Progenitor cell of endocrine pancreas (in vitro differentiated cells): Measurements from ENCODE around the gene FAM83B. TPM values are rescaled to one million over a fixed set of nuclear protein-coding genes. Genes with fewer than 3 reads are reported as not detected.
"Not testable (repeated sequence)": the region's sequence is repeated elsewhere in the genome, so short reads cannot be mapped to it uniquely, and the experiment has no call there.

Experiments
- DNase-seq: peaks from one replicate; pipeline ENCODE4 v3.0.0; 2021; ENCODE audit warnings: low spot score; ENCODE audit not compliant: unreplicated experiment
- H3K27ac Mint-ChIP-seq: 2 replicates; pipeline ENCODE4 v1.8.0; 2021; ENCODE audit warnings: mild to moderate bottlenecking, moderate library complexity, mixed read lengths
- H3K27me3 Mint-ChIP-seq: 2 replicates; pipeline ENCODE4 v1.8.0; 2021; ENCODE audit warnings: mixed read lengths
- H3K36me3 Mint-ChIP-seq: 2 replicates; pipeline ENCODE4 v1.8.0; 2022; ENCODE audit warnings: mixed read lengths; ENCODE audit not compliant: insufficient read depth
- H3K4me1 Mint-ChIP-seq: 2 replicates; pipeline ENCODE4 v1.8.0; 2021; ENCODE audit warnings: low read depth, mixed read lengths
- H3K4me3 Mint-ChIP-seq: 2 replicates; pipeline ENCODE4 v1.8.0; 2021; ENCODE audit warnings: low read depth, mild to moderate bottlenecking, moderate library complexity, mixed read lengths
- H3K9me3 Mint-ChIP-seq: 2 replicates; pipeline ENCODE4 v1.8.0; 2021; ENCODE audit warnings: low read depth, mixed read lengths
- CTCF ChIP-seq: fragments of 200-600 bp; sonication (generic); IDR thresholded peaks from one replicate; pipeline ENCODE4 v1.5.0; 2021; ENCODE audit warnings: antibody characterized with exemption, mild to moderate bottlenecking; ENCODE audit not compliant: unreplicated experiment
- total RNA-seq: library from RNA; stranded (reverse); gene quantifications from 2 replicates; pipeline ENCODE4 v1.2.1, GENCODE V29; 2021

Gene FAM83B
- total RNA-seq, 1 donor from 2014 or later: 17.4 TPM

- Mint-ChIP-seq H3K4me1 (peaks cover 5% of the 10 kb centered on the region), H3K4me3 (no peak overlapping the region), H3K9me3 (peaks cover 24% of the 10 kb centered on the region), H3K27me3 (no peaks in the 10 kb centered on the region), H3K27ac (no peak overlapping the region), H3K36me3 (peaks cover 31% of the 10 kb centered on the region)
- no peak for DNase-seq
- TF ChIP-seq CTCF: no peak
Observed at GRCh38 chr6:54935739-54936138, 89.2 kb downstream of the FAM83B start.

- no peak for TF ChIP-seq CTCF
Observed at GRCh38 chr6:54937371-54937770, 90.8 kb downstream of the FAM83B start.

GRCh38 chr6:54957698-54958097 is 111.1 kb downstream of the FAM83B start:
- Mint-ChIP-seq H3K36me3 (no peaks in the 10 kb centered on the region), H3K27me3 (no peaks in the 10 kb centered on the region), H3K9me3 (no peaks in the 10 kb centered on the region), H3K4me1 (no peaks in the 10 kb centered on the region), H3K4me3 (no peak overlapping the region), H3K27ac (no peak overlapping the region)
- no peak for DNase-seq
- TF ChIP-seq CTCF: no peak

More at GRCh38 chr6:54937371-54937770, 90.8 kb downstream of the FAM83B start:
- H3K27me3 Mint-ChIP-seq: no peaks in the 10 kb centered on the region
- H3K4me1 Mint-ChIP-seq: peaks cover 5% of the 10 kb centered on the region
- H3K9me3 Mint-ChIP-seq: peaks cover 19% of the 10 kb centered on the region
- peaks cover 27% of the 10 kb centered on the region for H3K36me3 Mint-ChIP-seq
- no peak overlapping the region for H3K27ac Mint-ChIP-seq
- no peak for DNase-seq
- H3K4me3 Mint-ChIP-seq: no peak overlapping the region

- H3K27ac Mint-ChIP-seq: no peak overlapping the region
- H3K9me3 Mint-ChIP-seq: peaks cover 3% of the 10 kb centered on the region
- H3K4me1 Mint-ChIP-seq: no peaks in the 10 kb centered on the region
Observed at GRCh38 chr6:54958446-54958845, 111.9 kb downstream of the FAM83B start.

GRCh38 chr6:54959820-54960219 is 113.2 kb downstream of the FAM83B start:
- no peaks in the 10 kb centered on the region for H3K4me1 Mint-ChIP-seq
- no peaks in the 10 kb centered on the region for H3K27me3 Mint-ChIP-seq
- DNase-seq: no peak
- no peak for TF ChIP-seq CTCF
- no peak overlapping the region for H3K4me3 Mint-ChIP-seq
- H3K27ac Mint-ChIP-seq: peak overlapping the region; percentile 9
- H3K36me3 Mint-ChIP-seq: no peaks in the 10 kb centered on the region
- H3K9me3 Mint-ChIP-seq: peaks cover 3% of the 10 kb centered on the region

More at GRCh38 chr6:54958446-54958845, 111.9 kb downstream of the FAM83B start:
- no peak for TF ChIP-seq CTCF
- Mint-ChIP-seq H3K4me3 (no peak overlapping the region), H3K27me3 (no peaks in the 10 kb centered on the region), H3K36me3 (no peaks in the 10 kb centered on the region)
- no peak for DNase-seq

GRCh38 chr6:54961372-54961771 is 114.8 kb downstream of the FAM83B start:
- DNase-seq, H3K4me1 Mint-ChIP-seq, H3K36me3 Mint-ChIP-seq, H3K27me3 Mint-ChIP-seq, H3K9me3 Mint-ChIP-seq: not testable (repeated sequence)
- Mint-ChIP-seq H3K27ac (peak overlapping the region; percentile 92), H3K4me3 (peak overlapping the region; percentile 73)
